SK-N-SH treated with all-trans-retinoic acid at 6 μM for 48 hours (cell line): ENCODE results near the gene RBM19.

Source experiments
- ATAC-seq: fragments of 200-7000 bp; cut with Tn5 transposase; 3 replicates; pipeline ENCODE4 v1.9.1; 2020; ENCODE audit warnings: mild to moderate bottlenecking, moderate library complexity
- ARNTL ChIP-seq: fragments of 450-650 bp; formaldehyde crosslinking; IDR thresholded peaks from 2 replicates; pipeline ENCODE4 v1.5.0; 2020; ENCODE audit warnings: low read depth, mild to moderate bottlenecking, moderate library complexity, borderline replicate concordance
- BACH2 ChIP-seq: fragments of 250-450 bp; sonication (Bioruptor Pico); IDR thresholded peaks from 2 replicates; pipeline ENCODE4 v1.9.0; 2021; ENCODE audit warnings: mild to moderate bottlenecking, borderline replicate concordance
- CSRNP3 ChIP-seq: fragments of 250-450 bp; sonication (Bioruptor Pico); IDR thresholded peaks from 2 replicates; pipeline ENCODE4 v1.5.1; 2021; ENCODE audit warnings: mild to moderate bottlenecking, moderate library complexity
- ESRRG ChIP-seq: fragments of 250-450 bp; sonication (Bioruptor Pico); IDR thresholded peaks from 2 replicates; pipeline ENCODE4 v1.6.1; 2021; ENCODE audit warnings: mild to moderate bottlenecking
- GLIS3 ChIP-seq: fragments of 250-450 bp; sonication (Bioruptor Pico); IDR thresholded peaks from 2 replicates; pipeline ENCODE4 v1.5.0; 2020; ENCODE audit warnings: mild to moderate bottlenecking, moderate library complexity
- ISL1 ChIP-seq: fragments of 250-450 bp; sonication (Bioruptor Pico); IDR thresholded peaks from 2 replicates; pipeline ENCODE4 v2.1.2; 2022; ENCODE audit warnings: mild to moderate bottlenecking, moderate library complexity
- OSR1 ChIP-seq: fragments of 250-450 bp; sonication (Bioruptor Pico); IDR thresholded peaks from 2 replicates; pipeline ENCODE4 v1.8.0; 2022; ENCODE audit warnings: moderate library complexity, mild to moderate bottlenecking, inconsistent platforms
- PATZ1 ChIP-seq: fragments of 250-450 bp; sonication (Bioruptor Pico); IDR thresholded peaks from 2 replicates; pipeline ENCODE4 v1.8.0; 2020; ENCODE audit warnings: mild to moderate bottlenecking, moderate library complexity, borderline replicate concordance
- PPARA ChIP-seq: fragments of 250-450 bp; sonication (Bioruptor Pico); IDR thresholded peaks from 2 replicates; pipeline ENCODE4 v1.5.0; 2020; ENCODE audit warnings: mild to moderate bottlenecking, borderline replicate concordance
- RARB ChIP-seq: fragments of 250-450 bp; sonication (Bioruptor Pico); IDR thresholded peaks from 2 replicates; pipeline ENCODE4 v1.8.0; 2021; ENCODE audit warnings: mild to moderate bottlenecking, moderate library complexity
- SNAI2 ChIP-seq: fragments of 250-450 bp; sonication (Bioruptor Pico); IDR thresholded peaks from 2 replicates; pipeline ENCODE4 v1.5.0; 2020; ENCODE audit warnings: mild to moderate bottlenecking, moderate library complexity
- TCF4 ChIP-seq: fragments of 250-450 bp; sonication (Bioruptor Pico); IDR thresholded peaks from 2 replicates; pipeline ENCODE4 v1.8.0; 2021; ENCODE audit warnings: mild to moderate bottlenecking, moderate library complexity, borderline replicate concordance
- TOX ChIP-seq: fragments of 250-450 bp; sonication (Bioruptor Pico); IDR thresholded peaks from 2 replicates; pipeline ENCODE4 v1.8.0; 2021; ENCODE audit warnings: mild to moderate bottlenecking, moderate library complexity, borderline replicate concordance
- ZC3H10 ChIP-seq: fragments of 250-450 bp; sonication (Bioruptor Pico); IDR thresholded peaks from 2 replicates; pipeline ENCODE4 v1.5.1; 2021; ENCODE audit warnings: mild to moderate bottlenecking, moderate library complexity
- ZFP3 ChIP-seq: fragments of 250-450 bp; sonication (Bioruptor Pico); IDR thresholded peaks from 2 replicates; pipeline ENCODE4 v1.5.0; 2020; ENCODE audit warnings: mild to moderate bottlenecking, moderate library complexity
- ZFP30 ChIP-seq: fragments of 450-650 bp; formaldehyde crosslinking; IDR thresholded peaks from 2 replicates; pipeline ENCODE4 v1.5.0; 2022; ENCODE audit warnings: mild to moderate bottlenecking, moderate library complexity
- ZNF565 ChIP-seq: fragments of 450-650 bp; formaldehyde crosslinking; conservative IDR thresholded peaks from 2 replicates; pipeline ENCODE4 v1.5.0; 2020; ENCODE audit warnings: low read depth, mild to moderate bottlenecking, moderate library complexity
- ZNF70 ChIP-seq: fragments of 450-650 bp; formaldehyde crosslinking; IDR thresholded peaks from 2 replicates; pipeline ENCODE4 v1.5.0; 2020; ENCODE audit warnings: mild to moderate bottlenecking, moderate library complexity
- ZNF8 ChIP-seq: fragments of 450-650 bp; formaldehyde crosslinking; IDR thresholded peaks from 2 replicates; pipeline ENCODE4 v1.5.0; 2020; ENCODE audit warnings: mild to moderate bottlenecking, moderate library complexity
- TF ChIP-seq, protein P1 (sequence below): fragments of 250-450 bp; sonication (Bioruptor Pico); IDR thresholded peaks from 2 replicates; pipeline ENCODE4 v1.5.1; 2020; ENCODE audit warnings: low read depth, mild to moderate bottlenecking, moderate library complexity
- TF ChIP-seq, protein P2 (sequence below): fragments of 250-450 bp; sonication (Bioruptor Pico); IDR thresholded peaks from 2 replicates; pipeline ENCODE4 v1.8.0; 2021; ENCODE audit warnings: low read depth, mild to moderate bottlenecking, moderate library complexity, borderline replicate concordance

RBM19 gene

GRCh38 chr12:113971392-113971791, 5.3 kb upstream of the RBM19 start:
- TF ChIP-seq ZFP3 (CRISPR knock-in tag) (no peak), SNAI2 (CRISPR knock-in tag) (no peak), TOX (CRISPR knock-in tag) (no peak), ARNTL (CRISPR knock-in tag) (no peak), OSR1 (no peak), ZC3H10 (no peak)
- no peak for ATAC-seq

- TF ChIP-seq ESRRG (CRISPR knock-in tag) (no peak), ZNF565 (CRISPR knock-in tag) (no peak), TOX (CRISPR knock-in tag) (no peak), ARNTL (CRISPR knock-in tag) (no peak), ZFP3 (CRISPR knock-in tag) (no peak), GLIS3 (CRISPR knock-in tag) (no peak), BACH2 (no peak)
- no peak for ATAC-seq
Measured at GRCh38 chr12:113970211-113970610, 4.1 kb upstream of the RBM19 start.

- no peak for ATAC-seq
- no peak for TF ChIP-seq TCF4 (CRISPR knock-in tag)
- TF ChIP-seq PATZ1 (CRISPR knock-in tag), result no peak
- no peak for TF ChIP-seq ZNF8 (CRISPR knock-in tag)
- no peak for TF ChIP-seq ISL1
- TF ChIP-seq, all 23 proteins: peak for 0
Measured at GRCh38 chr12:113967368-113967767, 1.2 kb upstream of the RBM19 start.

- ATAC-seq, result no peak
- TF ChIP-seq RARB (CRISPR knock-in tag), result no peak
- TF ChIP-seq CSRNP3, result no peak
- TF ChIP-seq ISL1, result no peak
- TF ChIP-seq, protein P1, sequence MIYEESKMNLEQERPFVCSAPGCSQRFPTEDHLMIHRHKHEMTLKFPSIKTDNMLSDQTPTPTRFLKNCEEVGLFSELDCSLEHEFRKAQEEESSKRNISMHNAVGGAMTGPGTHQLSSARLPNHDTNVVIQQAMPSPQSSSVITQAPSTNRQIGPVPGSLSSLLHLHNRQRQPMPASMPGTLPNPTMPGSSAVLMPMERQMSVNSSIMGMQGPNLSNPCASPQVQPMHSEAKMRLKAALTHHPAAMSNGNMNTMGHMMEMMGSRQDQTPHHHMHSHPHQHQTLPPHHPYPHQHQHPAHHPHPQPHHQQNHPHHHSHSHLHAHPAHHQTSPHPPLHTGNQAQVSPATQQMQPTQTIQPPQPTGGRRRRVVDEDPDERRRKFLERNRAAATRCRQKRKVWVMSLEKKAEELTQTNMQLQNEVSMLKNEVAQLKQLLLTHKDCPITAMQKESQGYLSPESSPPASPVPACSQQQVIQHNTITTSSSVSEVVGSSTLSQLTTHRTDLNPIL, result no peak
- TF ChIP-seq, protein P2, sequence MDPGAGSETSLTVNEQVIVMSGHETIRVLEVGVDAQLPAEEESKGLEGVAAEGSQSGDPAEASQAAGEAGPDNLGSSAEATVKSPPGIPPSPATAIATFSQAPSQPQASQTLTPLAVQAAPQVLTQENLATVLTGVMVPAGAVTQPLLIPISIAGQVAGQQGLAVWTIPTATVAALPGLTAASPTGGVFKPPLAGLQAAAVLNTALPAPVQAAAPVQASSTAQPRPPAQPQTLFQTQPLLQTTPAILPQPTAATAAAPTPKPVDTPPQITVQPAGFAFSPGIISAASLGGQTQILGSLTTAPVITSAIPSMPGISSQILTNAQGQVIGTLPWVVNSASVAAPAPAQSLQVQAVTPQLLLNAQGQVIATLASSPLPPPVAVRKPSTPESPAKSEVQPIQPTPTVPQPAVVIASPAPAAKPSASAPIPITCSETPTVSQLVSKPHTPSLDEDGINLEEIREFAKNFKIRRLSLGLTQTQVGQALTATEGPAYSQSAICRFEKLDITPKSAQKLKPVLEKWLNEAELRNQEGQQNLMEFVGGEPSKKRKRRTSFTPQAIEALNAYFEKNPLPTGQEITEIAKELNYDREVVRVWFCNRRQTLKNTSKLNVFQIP (CRISPR knock-in tag), result no peak
- TF ChIP-seq ZNF8 (CRISPR knock-in tag), result no peak
- TF ChIP-seq PATZ1 (CRISPR knock-in tag), result no peak
- TF ChIP-seq OSR1, result no peak
- TF ChIP-seq PPARA (CRISPR knock-in tag), result no peak
- no peak for TF ChIP-seq ZFP30 (CRISPR knock-in tag)
- TF ChIP-seq ZC3H10, result no peak
- no peak for TF ChIP-seq ZNF565 (CRISPR knock-in tag)
- no peak for TF ChIP-seq BACH2
- no peak for TF ChIP-seq ZNF70
Measured at GRCh38 chr12:113962733-113963132, 3.4 kb downstream of the RBM19 start.
